Medulla oblongata (tissue), 1 donor: ENCODE results near the gene GAB2.
"Not testable (repeated sequence)": the region's sequence is repeated elsewhere in the genome, so short reads cannot be mapped to it uniquely, and the experiment has no call there.

Source experiments
- DNase-seq: peaks from one replicate; pipeline ENCODE4 v3.0.0-alpha.2; 2015; ENCODE audit errors: extremely low spot score

The GAB2 gene

DNA sequence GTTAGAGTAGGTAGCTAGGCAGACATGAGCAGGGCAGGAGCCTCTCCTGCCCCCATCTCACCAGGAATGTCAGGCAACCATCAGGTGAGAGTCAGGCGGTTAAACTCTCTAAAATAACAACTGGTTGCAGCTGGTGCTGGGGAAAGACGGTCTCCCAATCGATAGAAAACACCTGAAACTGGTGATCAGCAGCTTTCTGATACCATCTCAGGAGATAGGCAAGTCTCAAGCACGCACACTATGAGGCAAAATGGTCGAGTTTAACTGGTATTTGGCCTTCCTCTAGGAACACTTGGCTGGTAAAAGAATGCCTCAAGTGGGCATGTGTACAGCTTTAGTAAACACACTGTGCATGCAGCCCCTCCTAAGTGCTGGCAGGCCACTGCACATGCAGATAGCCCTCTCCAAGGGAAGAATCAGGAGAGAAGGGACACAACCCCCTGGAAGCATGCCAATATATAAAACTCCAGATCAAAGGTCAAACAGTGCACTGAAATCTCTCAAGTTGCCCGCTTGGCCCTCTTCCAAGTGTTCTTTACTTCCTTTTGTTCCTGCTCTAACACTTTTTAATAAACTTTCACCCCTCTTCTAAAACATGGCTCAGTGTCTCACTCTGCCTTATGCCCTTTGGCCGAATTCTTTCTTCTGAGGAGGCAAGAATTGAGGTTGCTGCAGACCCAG lies 140.2 kb downstream of the GAB2 start:
- DNase-seq = no peak

DNA sequence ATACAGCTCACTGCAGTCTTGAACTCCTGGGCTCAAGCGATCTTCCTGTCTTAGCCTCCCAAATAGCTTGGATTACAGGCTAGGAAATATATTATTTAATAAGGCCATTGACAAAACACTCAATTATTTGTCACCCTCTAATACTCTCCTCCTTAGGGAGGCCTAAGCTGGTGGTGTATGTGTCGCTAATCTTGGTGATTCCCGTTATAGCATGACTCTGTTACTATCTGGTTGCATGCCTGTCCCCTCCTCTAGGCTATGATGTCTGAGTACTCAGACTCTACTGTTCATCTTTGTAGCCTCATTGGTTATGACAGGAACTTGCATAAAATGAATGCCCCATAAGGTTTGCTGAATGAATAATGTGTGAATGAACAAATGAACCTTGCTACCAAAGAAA lies 141.3 kb downstream of the GAB2 start:
- DNase-seq = no peak

DNA sequence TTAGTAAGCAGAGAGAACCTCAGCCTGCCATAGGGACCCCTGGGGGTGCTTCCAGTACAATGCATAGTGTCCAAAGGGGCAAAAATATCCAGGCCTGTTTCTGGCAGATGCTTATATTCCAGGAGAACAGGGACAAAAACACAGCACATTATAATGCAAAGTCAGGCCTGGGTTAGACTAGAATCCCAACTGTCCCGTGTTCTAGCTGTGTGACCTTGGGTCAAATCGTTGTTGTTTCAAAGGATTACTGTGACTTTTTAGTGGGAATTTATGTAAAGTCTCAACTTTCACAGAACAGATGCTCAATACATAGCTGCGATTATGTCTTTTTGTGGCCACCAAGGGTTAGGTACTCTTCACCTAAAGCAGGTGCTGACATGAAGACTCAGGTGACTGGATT lies 142.9 kb downstream of the GAB2 start:
- no peak for DNase-seq

DNA sequence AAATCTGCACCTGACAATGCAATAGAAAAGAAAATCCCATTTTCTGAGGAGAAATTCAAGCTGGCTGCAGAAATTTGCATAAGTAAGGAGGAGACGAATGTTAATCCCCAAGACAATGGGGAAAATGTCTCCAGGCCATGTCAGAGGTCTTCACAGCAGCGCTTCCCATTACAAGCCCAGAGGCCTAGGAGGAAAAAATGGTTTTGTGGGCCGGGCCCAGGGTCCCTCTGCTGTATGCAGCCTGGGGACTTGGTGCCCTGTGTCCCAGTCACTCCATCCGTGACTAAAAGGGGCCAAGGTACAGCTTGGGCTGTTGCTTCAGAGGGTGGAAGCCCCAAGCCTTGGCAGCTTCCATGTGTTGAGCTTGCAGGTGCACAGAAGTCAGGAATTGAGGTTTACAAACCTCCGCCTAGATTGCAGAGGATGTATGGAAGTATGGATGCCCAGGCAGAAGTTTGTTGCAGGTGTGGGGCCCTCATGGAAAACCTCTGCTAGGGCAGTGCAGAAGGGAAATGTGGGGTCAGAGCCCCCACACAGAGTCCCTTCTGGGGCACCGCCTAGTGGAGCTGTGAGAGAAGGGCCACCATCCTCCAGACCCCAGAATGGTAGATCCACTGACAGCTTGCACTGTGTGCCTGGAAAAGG lies 144.9 kb downstream of the GAB2 start:
- DNase-seq = not testable (repeated sequence)

DNA sequence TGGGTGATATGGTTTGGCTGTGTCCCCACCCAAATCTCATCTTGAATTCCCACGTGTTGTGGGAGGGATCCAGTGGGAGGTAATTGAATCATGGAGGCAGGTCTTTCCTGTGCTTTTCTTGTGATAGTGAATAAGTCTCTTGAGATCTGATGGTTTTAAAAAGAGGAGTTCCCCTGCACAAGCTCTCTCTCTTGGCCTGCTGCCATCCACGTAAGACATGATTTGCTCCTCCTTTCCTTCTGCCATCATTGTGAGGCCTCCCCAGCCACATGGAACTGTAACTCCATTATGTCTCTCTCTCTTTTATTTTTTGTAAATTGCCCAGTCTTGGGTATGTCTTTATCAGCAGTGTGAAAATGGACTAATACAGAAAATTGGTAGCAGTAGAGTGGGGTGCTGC lies 145.8 kb downstream of the GAB2 start:
- not testable (repeated sequence) for DNase-seq

DNA sequence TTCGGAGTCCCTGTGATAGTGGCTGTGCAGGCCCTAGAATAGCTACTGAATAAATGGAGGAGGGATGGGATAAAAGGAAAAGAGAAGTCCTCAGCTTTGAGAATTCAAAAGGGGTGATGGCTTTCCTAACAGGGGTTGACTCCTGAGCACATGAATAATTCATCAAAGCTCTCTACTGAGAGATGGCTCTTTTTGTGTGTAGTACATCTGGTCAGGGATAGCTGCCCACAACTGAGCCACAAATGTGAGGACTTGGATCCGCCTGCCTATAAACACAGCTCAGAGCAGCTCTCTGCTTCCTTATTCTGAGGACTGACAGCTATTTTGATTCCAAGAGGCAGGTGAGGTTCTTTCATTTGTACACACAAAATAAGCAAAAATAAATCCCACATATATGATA lies 146.6 kb downstream of the GAB2 start:
- peak; percentile 72 for DNase-seq

DNA sequence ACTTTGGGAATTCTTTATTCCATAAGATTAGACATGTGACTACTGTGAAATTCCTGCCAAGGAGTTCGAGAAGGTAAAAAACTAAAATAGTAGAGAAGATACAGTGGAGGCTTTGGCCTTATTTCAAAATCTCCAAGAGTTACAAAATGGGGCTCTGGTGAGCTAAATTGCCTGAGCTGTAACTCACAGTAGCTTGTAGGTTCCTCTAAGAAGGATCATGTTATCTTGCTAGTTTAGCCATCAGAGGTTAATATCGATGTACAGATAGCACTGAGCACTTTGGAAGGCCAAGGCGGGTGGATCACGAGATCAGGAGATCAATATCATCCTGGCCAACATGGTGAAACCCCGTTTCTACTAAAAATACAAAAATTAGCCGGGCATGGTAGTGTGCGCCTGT lies 147.8 kb downstream of the GAB2 start:
- no peak for DNase-seq

DNA sequence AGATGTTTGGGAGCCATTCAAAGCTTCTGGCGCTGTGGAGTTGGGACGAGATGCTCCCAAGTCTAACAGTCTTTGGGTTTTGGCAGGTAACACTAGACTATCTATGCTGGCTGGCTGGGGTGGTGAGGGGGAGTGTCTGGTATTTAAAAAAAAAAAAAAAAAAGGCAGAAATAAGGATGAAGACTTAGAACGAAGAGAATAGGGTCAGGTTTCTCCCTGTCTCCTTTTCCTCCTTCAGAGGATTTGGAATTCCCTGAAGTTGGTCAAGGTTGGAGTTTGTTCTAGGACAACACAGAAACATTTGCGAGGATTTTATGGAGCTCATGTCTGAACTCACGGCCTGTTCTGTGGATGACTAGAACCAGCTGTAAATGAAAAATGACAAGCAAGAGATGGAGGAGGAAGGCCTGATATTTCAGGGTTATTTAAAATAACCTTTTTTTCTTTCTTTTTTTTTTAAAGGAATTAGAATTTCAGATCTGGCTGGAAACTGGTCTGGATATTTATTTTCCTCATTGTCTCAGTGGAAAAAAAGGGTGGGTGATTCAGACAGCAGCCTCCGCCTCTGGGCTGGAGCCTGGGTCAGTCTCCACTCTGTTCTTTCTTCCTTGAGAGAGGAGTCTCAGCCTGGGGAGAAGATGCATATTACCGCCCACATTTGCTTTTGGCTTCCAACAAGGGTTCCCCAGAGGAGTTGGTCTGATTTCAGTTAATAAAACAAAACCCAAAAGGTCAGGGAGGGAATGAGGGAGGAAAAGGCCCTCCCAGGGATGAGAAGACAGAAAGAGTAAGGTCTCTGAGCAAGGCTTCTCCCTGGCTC lies 148.8 kb downstream of the GAB2 start:
- DNase-seq = no peak

DNA sequence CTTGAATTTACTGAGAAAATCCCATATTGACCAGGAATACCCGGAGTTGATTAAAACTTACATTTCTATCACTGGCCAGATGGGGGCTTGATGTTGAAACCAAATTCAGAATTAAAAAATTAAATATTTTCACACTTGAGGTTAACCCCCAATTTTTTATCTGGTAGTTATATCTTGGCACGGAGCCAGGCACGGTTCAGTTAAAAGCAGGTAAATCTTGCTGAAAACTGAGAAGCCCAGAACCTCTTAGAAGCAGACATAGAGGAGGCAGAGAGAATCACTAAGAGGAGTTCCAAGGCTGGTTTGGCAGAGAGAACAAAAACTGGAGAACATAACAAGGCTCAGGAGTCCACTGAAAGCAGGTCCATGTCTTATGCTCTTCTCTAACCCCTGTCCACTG lies 151.2 kb downstream of the GAB2 start:
- no peak for DNase-seq

DNA sequence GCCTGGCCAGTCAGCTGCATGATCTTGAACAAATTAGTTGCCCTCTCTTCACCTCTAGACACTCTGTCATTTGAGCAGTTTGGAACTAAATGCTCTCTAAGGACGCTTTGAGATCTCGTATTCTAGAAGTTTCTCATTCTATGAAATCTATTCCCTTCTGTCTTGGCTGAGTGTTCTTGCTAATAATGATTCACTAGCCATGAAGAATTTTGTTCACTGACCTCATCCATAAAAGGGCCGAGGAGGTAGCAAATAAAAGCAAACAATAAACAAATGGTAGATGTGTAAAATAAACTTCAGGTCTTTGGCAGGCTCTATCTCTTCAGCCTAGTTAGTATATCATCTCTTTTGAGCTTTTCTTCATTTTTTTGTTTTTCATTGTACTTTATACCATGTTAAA lies 152.3 kb downstream of the GAB2 start:
- no peak for DNase-seq

DNA sequence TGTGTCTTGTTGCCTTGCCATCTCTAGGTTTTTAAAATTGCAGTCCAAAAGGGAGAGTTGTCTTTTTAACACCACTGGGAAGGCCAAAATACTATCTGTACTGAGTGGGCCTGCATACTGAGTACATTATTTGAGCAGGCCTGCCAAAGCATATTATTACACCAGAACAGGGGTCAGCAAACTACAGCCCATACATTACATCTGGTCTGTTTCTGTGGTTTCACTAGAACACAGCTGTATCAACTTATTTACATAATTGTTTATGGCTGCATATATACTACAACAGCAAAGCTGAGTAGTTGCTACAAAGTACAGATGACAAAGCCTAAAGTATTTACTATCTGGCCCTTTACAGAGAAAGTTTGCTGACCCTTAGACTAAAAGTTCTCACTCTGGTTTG lies 154.9 kb downstream of the GAB2 start:
- no peak for DNase-seq

DNA sequence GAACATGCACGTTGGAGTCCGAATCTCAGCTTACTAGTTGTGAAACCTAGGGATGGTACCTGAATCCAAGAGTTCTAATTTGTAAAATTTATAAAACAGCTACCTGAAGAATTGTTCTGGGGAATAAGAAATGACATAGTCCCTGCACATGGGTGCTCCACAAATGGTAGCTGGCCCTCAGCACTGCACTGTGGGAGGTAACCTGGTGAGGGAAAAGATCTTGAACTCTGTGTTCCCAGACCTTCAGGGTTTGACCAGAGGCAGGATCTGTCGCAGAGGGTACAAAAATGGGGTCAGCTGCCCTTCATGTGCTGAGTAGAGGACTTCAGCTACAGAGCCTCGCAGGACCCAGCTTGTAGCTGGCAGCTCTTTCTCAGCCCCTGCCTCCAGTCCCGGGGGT lies 155.4 kb downstream of the GAB2 start:
- DNase-seq = no peak

DNA sequence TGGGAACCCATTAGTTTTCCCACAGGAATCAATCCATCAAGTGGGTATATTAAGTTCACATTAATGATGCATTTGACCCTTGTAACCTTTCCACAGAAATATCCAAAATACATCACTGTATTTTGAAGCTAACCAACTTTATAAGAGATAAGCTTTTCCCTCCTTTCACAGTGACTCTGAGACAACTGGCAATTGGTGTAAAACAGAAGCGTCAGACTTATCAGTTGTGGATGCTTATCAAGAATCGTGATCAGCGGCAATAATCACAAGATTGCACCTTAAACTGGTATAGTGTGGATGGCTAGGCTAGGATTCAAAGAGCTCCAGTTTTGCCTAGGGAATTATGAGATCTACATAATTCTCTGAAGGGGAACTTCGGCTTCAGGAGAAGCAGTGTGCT lies 155.8 kb downstream of the GAB2 start:
- no peak for DNase-seq

DNA sequence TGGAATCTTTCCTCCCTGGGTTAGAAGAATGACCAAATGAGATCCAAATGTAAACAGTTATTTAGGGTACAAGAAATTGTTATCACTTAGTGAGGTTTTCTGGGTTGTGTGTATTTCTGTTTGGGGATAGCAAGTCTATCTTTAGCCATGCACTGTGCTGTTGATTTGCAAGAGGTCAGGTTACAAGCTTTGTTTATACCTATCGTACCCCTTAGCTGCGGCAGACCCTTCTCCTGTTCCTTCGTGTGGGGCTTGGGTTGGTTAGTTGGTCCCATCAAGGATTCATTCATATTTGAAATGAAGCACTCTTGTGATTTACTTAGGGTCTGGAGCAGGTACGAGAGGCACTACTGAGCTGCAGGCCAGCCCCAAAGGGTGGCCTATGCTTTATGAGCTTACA lies 156.3 kb downstream of the GAB2 start:
- no peak for DNase-seq

DNA sequence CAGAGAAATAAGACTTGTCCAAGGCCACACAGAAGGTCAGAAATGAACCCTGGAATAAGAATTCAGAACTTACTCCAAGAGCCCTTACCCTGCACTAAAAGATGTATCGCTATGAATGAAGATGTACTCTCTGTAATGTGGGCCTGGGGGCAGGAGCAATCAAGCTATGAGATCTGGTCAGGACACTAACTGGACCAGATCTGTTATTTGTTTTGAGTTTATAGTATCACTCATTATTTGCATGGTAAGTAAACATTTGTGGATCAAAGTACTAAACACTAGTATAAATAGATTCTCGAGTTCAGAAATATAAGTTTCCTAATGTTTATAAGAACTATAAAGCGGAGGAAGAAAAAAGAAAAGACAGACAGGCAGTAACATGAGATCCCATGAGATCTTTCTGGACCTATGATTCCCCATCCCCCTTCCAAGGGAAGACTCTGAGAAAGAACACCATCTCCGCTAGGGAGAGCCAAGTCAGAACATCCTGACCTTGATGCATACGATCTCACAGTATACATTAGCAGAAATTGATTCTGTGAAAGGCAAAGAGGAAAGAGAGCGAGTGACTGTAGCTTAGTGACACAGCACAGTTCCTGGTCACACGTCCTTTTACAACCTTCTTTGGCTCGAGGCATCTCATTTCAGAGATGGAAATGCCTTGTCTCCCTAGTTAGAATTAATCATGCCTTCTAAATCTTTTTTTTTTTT lies 157.7 kb downstream of the GAB2 start:
- no peak for DNase-seq

DNA sequence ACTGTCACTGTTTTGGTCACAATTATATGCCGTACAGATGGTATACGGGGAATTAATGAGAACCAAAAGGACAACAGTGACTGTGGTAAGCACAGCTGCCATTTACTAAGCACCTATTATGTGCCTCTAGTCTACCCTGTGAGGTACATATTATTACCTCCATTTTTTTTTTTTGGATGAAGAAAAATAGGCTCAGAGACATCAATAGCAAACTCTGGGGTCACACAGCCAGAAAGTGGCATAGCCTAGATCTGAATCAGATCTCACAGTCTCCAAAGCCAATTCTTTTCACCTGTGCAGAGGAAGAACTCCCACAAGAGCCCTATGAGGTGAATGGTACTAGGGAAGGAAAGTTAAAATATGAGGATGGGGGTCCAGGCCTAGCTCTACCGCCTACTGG lies 160.0 kb downstream of the GAB2 start:
- no peak for DNase-seq

DNA sequence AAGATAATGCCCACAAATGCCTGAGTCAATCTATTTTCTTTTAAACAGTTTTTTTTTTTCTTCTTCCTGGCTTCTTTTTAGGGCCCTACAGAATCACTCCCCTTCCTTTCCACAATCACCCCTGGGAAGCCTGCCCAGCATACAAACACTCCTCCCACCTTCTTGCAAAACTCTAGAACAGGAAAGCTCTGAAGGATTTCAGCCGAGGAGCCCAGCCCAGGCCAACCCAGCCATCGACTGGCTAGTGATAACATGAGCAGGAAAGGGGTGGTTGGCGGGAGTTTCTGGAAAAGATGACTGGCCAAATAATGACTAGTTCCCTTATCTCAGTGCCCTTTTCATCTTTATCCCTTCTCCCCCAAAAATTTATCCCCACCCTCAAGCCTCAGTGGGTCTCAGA lies 160.7 kb downstream of the GAB2 start:
- DNase-seq = peak; percentile 64

DNA sequence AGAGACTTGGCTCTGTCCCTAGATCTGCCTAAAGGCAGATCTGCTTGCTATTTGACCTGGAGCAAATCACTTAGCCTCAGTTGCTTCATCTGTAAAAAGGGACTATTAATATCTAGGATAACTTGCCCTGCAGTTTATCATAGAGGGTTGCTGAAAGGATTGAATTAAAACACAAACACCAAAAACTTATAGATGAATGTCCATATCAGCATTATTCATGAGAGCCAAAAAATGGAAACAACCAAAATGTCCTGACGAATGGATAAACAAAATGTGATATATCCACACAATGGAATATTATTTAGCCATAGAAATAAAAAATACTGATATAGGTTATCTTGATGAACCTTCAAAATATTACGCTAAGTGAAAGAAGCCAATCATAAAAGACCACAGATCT lies 161.7 kb downstream of the GAB2 start:
- no peak for DNase-seq

DNA sequence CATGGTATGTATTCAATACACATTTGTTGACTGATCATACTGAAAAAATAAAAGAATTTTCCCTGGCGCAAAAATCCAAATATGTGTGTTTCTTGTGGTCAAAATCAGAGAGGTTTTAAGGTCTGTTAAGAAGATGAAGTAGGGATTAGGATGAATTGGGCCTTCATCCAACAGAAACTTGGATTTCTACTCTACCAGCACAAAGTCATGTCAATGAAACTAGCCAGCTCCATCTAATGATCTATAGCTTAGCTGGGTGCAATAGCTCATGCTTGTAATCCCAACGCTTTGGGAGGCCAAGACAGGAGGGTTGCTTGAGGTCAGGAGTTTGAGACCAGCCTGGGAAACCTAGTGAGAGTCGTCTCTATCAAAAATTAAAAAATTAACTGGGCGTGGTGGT lies 163.4 kb downstream of the GAB2 start:
- DNase-seq = no peak

DNA sequence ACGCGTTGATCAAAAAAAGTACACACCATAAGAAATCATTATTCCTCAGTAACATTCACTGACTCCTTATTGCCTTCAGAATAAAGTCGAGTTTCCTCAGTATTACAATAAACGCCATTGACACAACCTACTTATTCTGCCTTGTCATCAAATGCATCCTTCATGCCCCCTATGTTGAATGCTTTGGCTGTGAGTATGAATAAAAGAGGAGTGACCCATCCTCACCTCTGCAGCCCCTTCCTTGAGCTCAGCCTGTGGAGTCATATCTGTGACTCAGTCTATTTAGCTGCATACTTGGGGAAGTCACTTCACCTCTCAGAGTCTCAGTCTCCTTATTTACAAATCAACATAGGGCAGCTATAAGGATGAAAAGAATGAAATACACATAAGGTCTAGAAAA lies 163.8 kb downstream of the GAB2 start:
- DNase-seq = no peak

DNA sequence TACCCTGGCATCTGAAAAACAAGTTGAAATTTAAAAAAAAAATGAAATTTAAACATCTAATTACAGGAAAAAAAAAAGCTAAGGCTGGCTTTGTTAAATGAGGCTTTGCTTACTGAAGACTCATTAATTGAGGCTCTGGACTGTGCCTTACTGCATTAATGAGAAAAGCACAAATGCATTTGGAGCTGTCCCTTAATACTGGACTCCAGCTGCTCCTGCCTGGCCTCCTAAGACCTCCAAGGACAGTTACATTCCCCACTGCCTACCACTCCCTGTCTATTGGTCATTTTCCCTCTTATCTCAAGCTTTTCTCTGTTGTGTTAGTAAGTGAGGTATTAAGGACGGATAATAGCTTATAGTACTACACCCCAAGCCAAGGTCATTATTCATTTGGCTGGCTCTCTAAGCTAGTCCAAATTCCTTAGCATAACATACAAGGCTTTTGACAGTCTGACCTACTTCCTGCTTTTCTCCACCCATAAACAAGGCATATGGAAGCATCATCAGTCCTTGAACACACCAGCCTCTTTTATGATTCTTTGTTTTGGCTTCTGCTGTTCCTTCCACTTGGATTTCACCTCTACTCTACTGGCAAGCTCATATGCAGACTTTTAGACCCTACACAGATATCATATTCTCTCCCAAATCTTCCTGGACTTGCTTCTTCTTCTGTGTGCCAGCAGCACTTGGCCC lies 166.4 kb downstream of the GAB2 start:
- DNase-seq = no peak

DNA sequence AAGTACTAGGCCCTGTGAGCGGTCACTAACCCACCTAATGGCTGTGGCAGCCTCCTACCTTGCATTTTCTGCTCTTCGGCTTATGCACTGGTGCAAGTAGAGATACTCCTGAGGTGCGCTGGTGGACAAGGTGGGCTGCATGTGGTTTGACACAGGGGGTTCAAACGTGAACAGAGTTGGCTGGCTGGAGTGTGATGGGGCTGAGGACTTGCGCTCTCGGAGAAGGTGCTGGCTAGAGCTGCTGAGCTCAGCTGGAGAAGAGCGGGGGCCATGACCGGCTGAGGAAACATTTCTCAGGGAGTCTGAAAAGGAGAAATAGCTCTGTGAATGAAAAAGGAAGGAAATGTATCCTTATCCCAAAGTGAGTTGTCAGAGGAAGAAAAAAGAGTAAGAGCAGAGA lies 167.5 kb downstream of the GAB2 start:
- DNase-seq = no peak
